Measurements from ENCODE around the gene AFF2. TPM values are rescaled to one million over a fixed set of nuclear protein-coding genes. Genes with fewer than 3 reads are reported as not detected.

Gene AFF2
- total and polyA plus RNA-seq, 7 donors = 0.01 to 0.32 (median 0.11) TPM; not detected in 1

DNA sequence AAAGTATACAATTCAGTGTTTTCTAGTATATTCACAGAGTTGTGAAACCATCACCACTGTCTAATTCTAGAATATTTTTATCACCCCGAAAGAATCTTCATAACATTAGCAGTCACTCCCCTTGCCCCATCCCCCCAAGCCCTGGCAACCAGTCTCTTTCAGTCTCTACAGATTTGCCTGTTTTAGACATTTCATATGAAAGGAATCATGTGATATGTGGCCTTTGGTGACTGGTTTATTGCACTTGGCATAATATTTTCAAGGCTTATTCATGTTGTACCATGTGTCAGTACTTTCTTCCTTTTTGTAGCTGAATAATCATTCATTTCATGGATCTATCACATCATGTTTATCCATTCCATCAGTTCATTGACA, 371.7 kb downstream of the AFF2 start:
- Histone ChIP-seq H3K36me3 (ENCODE audit: insufficient read depth in 1 of 2, low read depth in 1 of 2) (no peaks in the 10 kb centered on the region), H3K27me3 (ENCODE audit: insufficient read depth in 3 of 3, low read length in 2 of 3) (no peaks in the 10 kb centered on the region), H3K4me1 (no peaks in the 10 kb centered on the region), H3K4me3 (no peak overlapping the region), H3K9me3 (no peaks in the 10 kb centered on the region), H3K27ac (no peak overlapping the region)
- ATAC-seq = no peak
- DNase-seq = no peak
- intact Hi-C loops (cut with DNase I) = no loop called here
- 53 to 58% (median 58%) methylated on average over 1 of the region's 1 CpG for WGBS, 3 donors
- TF ChIP-seq, protein P1, sequence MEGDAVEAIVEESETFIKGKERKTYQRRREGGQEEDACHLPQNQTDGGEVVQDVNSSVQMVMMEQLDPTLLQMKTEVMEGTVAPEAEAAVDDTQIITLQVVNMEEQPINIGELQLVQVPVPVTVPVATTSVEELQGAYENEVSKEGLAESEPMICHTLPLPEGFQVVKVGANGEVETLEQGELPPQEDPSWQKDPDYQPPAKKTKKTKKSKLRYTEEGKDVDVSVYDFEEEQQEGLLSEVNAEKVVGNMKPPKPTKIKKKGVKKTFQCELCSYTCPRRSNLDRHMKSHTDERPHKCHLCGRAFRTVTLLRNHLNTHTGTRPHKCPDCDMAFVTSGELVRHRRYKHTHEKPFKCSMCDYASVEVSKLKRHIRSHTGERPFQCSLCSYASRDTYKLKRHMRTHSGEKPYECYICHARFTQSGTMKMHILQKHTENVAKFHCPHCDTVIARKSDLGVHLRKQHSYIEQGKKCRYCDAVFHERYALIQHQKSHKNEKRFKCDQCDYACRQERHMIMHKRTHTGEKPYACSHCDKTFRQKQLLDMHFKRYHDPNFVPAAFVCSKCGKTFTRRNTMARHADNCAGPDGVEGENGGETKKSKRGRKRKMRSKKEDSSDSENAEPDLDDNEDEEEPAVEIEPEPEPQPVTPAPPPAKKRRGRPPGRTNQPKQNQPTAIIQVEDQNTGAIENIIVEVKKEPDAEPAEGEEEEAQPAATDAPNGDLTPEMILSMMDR (IDR thresholded peaks at IDR 0.05) = no peak

DNA sequence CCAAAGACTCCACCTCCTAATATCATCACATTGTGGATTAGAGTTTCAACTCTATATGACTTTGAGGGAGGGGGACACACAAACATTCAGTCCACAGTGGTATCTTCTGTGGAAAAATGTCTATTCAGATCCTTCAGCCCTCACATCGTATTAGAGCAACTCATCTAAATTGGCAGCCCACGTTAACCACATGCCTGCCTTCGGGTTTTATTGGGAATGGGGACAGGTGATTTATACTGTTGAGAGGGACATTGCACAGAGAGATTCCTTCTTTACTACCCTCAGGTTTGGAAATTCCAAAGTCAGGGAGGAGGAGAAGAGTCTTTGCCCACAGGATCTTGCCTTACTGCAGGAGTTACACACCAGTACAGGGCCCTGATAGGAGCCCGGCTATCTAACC, 372.5 kb downstream of the AFF2 start:
- no peaks in the 10 kb centered on the region for H3K27me3 ChIP-seq (ENCODE audit: insufficient read depth in 3 of 3, low read length in 2 of 3)
- H3K27ac ChIP-seq = no peak overlapping the region
- ATAC-seq = no peak
- WGBS, 3 donors = 52 to 61% (median 56%) methylated on average over 4 of the region's 4 CpGs
- no peak for DNase-seq
- H3K4me1 ChIP-seq = no peaks in the 10 kb centered on the region
- H3K4me3 ChIP-seq = no peak overlapping the region
- intact Hi-C loops (cut with DNase I) = no loop called here
- H3K9me3 ChIP-seq = no peaks in the 10 kb centered on the region
- H3K36me3 ChIP-seq (ENCODE audit: insufficient read depth in 1 of 2, low read depth in 1 of 2) = no peaks in the 10 kb centered on the region
- TF ChIP-seq, protein P1 (IDR thresholded peaks at IDR 0.05) = no peak

DNA sequence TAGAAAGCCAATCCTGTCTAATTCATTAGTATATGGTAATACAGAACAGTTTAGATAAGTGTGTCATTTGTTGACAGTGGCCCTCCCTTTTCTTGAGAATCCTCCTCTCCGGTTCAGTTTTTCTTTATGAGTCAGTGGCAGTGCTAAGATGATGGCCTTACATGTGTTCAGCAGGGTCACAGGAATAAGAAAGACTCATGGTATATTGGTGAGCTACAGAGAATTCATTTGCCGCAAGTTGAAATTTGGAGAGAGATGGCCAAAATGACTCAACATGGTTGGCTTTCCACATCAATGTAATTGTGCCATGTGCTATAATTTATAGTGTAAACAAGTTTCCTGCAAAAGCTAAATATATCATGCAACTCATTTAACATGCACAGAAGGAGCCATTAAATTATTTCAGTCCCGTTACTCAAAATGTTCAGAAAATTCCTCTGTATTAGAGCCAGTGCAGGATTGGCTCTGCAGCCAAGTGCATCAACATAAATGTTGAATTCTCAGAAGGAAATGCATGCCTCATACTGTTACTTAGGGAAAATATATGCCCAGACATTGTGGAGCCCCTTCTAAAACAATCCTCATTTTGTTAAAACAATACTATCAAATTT, 374.3 kb downstream of the AFF2 start:
- TF ChIP-seq, protein P1 (IDR thresholded peaks at IDR 0.05) = no peak
- DNase-seq = no peak
- WGBS, 3 donors = 56 to 65% (median 63%) methylated on average over 3 of the region's 3 CpGs
- no peaks in the 10 kb centered on the region for H3K4me1 ChIP-seq
- no peaks in the 10 kb centered on the region for H3K27me3 ChIP-seq (ENCODE audit: insufficient read depth in 3 of 3, low read length in 2 of 3)
- H3K4me3 ChIP-seq = no peak overlapping the region
- intact Hi-C loops (cut with DNase I) = no loop called here
- no peak overlapping the region for H3K27ac ChIP-seq
- ATAC-seq = no peak
- no peaks in the 10 kb centered on the region for H3K9me3 ChIP-seq
- no peaks in the 10 kb centered on the region for H3K36me3 ChIP-seq (ENCODE audit: insufficient read depth in 1 of 2, low read depth in 1 of 2)

DNA sequence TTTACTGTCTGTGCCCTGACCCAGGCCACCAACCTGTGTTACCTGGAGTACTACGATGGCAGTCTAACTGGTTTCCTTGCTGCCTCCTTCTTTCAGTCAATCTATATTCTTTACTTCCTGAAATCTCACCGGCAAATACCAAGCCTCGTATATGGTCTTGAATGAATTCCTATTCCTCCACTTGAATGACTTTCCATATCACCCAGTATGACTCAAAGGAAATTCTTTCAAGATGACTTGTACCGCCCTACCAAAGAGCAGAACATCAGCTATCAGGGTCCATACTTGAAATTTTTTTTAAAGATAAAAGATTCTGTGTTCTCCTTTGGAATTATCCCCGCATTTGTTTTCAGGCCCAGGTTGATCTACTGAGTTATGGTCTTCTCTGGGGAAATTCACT, 378.0 kb downstream of the AFF2 start:
- DNase-seq (no peak), ATAC-seq (no peak)
- WGBS, 3 donors = 79 to 88% (median 87%) methylated on average over 5 of the region's 5 CpGs
- TF ChIP-seq, protein P1 (IDR thresholded peaks at IDR 0.05) = no peak
- Histone ChIP-seq H3K4me3 (no peak overlapping the region), H3K27me3 (ENCODE audit: insufficient read depth in 3 of 3, low read length in 2 of 3) (no peaks in the 10 kb centered on the region), H3K36me3 (ENCODE audit: insufficient read depth in 1 of 2, low read depth in 1 of 2) (no peaks in the 10 kb centered on the region), H3K4me1 (no peaks in the 10 kb centered on the region), H3K27ac (no peak overlapping the region), H3K9me3 (no peaks in the 10 kb centered on the region)
- intact Hi-C loops (cut with DNase I) = no loop called here

DNA sequence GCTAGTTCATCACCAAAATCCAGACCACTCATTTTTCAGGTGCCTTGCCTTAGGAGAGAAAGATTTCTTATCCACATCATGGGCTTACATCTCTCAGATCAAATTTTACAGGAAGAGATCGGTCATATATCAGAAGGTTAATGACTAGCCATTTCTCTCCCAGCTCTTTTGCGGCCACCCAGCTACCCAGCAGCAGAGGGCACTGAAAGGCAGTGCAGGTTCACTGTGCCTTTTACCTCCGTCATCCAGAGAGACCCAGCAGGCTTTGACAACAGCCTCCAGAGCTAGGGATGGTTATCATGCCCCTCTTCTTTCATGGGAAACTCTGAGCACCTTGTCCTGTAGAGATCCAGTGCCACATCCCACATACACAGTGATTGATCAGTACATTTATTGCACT, 384.8 kb downstream of the AFF2 start:
- WGBS, 3 donors = 58 to 69% (median 68%) methylated on average over 2 to 3 of the region's 3 CpGs
- no peak for ATAC-seq
- no peaks in the 10 kb centered on the region for H3K36me3 ChIP-seq (ENCODE audit: insufficient read depth in 1 of 2, low read depth in 1 of 2)
- no peak overlapping the region for H3K4me3 ChIP-seq
- H3K27me3 ChIP-seq (ENCODE audit: insufficient read depth in 3 of 3, low read length in 2 of 3) = no peaks in the 10 kb centered on the region
- no peak for DNase-seq
- H3K9me3 ChIP-seq = no peaks in the 10 kb centered on the region
- intact Hi-C loops (cut with DNase I) = no loop called here
- TF ChIP-seq, protein P1 (IDR thresholded peaks at IDR 0.05) = no peak
- H3K27ac ChIP-seq = no peak overlapping the region
- no peaks in the 10 kb centered on the region for H3K4me1 ChIP-seq

Measured in psoas muscle (tissue), 8 donors.